COLO668 (cell line): ENCODE results near the gene SGMS1.
"Not testable (repeated sequence)": the region's sequence is repeated elsewhere in the genome, so short reads cannot be mapped to it uniquely, and the experiment has no call there.

ENCODE experiments used
- DNase-seq: peaks from one replicate; lab custom pipeline; 2025; ENCODE audit not compliant: unreplicated experiment; lab: John Stamatoyannopoulos, UW

SGMS1 gene

GRCh38 chr10:50560370-50560769, 63.4 kb downstream of the SGMS1 start:
- no peak for DNase-seq

- DNase-seq, result no peak
Observed at GRCh38 chr10:50558371-50558770, 65.4 kb downstream of the SGMS1 start.

GRCh38 chr10:50557130-50557682, 66.5 kb downstream of the SGMS1 start:
- DNase-seq, result no peak

GRCh38 chr10:50556237-50557120, 67.3 kb downstream of the SGMS1 start:
- DNase-seq, result no peak

GRCh38 chr10:50554995-50555568, 68.7 kb downstream of the SGMS1 start:
- DNase-seq, result peak; percentile 9

- peak; percentile 15 for DNase-seq
Observed at GRCh38 chr10:50554376-50554994, 69.3 kb downstream of the SGMS1 start.

GRCh38 chr10:50552771-50553535, 70.8 kb downstream of the SGMS1 start:
- DNase-seq, result no peak

- DNase-seq, result no peak
Observed at GRCh38 chr10:50552308-50552707, 71.4 kb downstream of the SGMS1 start.

- DNase-seq, result no peak
Observed at GRCh38 chr10:50551894-50552293, 71.9 kb downstream of the SGMS1 start.

- DNase-seq, result no peak
Observed at GRCh38 chr10:50550291-50550839, 73.4 kb downstream of the SGMS1 start.

- DNase-seq, result not testable (repeated sequence)
Observed at GRCh38 chr10:50549186-50549585, 74.6 kb downstream of the SGMS1 start.

GRCh38 chr10:50548481-50548880, 75.3 kb downstream of the SGMS1 start:
- DNase-seq, result not testable (repeated sequence)

GRCh38 chr10:50546287-50546686, 77.5 kb downstream of the SGMS1 start:
- DNase-seq, result not testable (repeated sequence)

GRCh38 chr10:50545846-50546245, 77.9 kb downstream of the SGMS1 start:
- no peak for DNase-seq

GRCh38 chr10:50544857-50545429, 78.8 kb downstream of the SGMS1 start:
- DNase-seq, result no peak

- DNase-seq, result no peak
Observed at GRCh38 chr10:50544095-50544856, 79.5 kb downstream of the SGMS1 start.

- no peak for DNase-seq
Observed at GRCh38 chr10:50542871-50543270, 80.9 kb downstream of the SGMS1 start.

- DNase-seq, result no peak
Observed at GRCh38 chr10:50541921-50542320, 81.8 kb downstream of the SGMS1 start.

GRCh38 chr10:50541317-50541716, 82.4 kb downstream of the SGMS1 start:
- no peak for DNase-seq

GRCh38 chr10:50540826-50541122, 83.0 kb downstream of the SGMS1 start:
- DNase-seq, result no peak
